Esophagus squamous epithelium (tissue), 5 donors: ENCODE measurements around the gene ASTN2. TPM values are rescaled to one million over a fixed set of nuclear protein-coding genes. Genes with fewer than 3 reads are reported as not detected.

Source experiments
- DNase-seq: peaks from one replicate; lab custom pipeline; 2025; lab: John Stamatoyannopoulos, UW
- H3K27ac ChIP-seq, 4 donors: fragments of 200-600 bp; sonication (generic); one replicate each; pipeline ENCODE4 v1.5.1; 2016 to 2019; ENCODE audit warnings: mild to moderate bottlenecking in 1 of 4
- H3K27me3 ChIP-seq, 4 donors: fragments of 200-600 bp; sonication (generic); 1 replicate in 3 of 4; 2 replicates in 1 of 4; pipeline versions ENCODE4 v1.5.1 to v1.6.0; 2017 to 2021; ENCODE audit warnings: antibody characterized with exemption in 1 of 4
- H3K36me3 ChIP-seq, 3 donors: fragments of 200-600 bp; sonication (generic); one replicate each; pipeline ENCODE4 v1.5.1; 2016 to 2019
- H3K4me1 ChIP-seq, 3 donors: fragments of 200-600 bp; sonication (generic); one replicate each; pipeline ENCODE4 v1.5.1; 2017 to 2019
- H3K4me3 ChIP-seq, 4 donors: fragments of 200-600 bp; sonication (generic); 1 replicate in 3 of 4; 2 replicates in 1 of 4; pipeline ENCODE4 v1.5.1; 2016 to 2019; ENCODE audit warnings: mild to moderate bottlenecking in 2 of 4, moderate library complexity in 1 of 4
- H3K9me3 ChIP-seq, 3 donors: fragments of 200-600 bp; sonication (generic); one replicate each; pipeline ENCODE4 v1.5.1; 2016 to 2019
- POLR2A ChIP-seq, 4 donors: fragments of 450-650 bp; IDR thresholded peaks; one replicate each; pipeline ENCODE4 v1.6.1; 2017; ENCODE audit warnings: antibody characterized with exemption in 4 of 4, mild to moderate bottlenecking in 4 of 4, moderate library complexity in 3 of 4
- WGBS, 2 donors: methylation state at CpG; one replicate each; pipeline ENCODE4 v1.1.5; 2018; 5-methylcytosine and 5-hydroxymethylcytosine counted together
- intact Hi-C: fragments of 100-400 bp; cut with DNase I; formaldehyde crosslinking; loops from one replicate; pipeline ENCODE4 v1.15.0; 2022
- total RNA-seq, 4 donors: library from RNA; depleted of rRNA; stranded (reverse); fragments of >200 nt; gene quantifications; one replicate each; pipeline ENCODE4 v1.1.0, GENCODE V29; 2016
- TF ChIP-seq, protein P1 (sequence below), 6 experiments: fragments of 450-650 bp in 4 of 6; fragments of 200-600 bp in 2 of 6; sonication (generic) in 2 of 6; IDR thresholded peaks; one replicate each; pipeline ENCODE4 v1.5.1; 2016 to 2019; ENCODE audit warnings: antibody characterized with exemption in 6 of 6, mild to moderate bottlenecking in 4 of 6, moderate library complexity in 4 of 6
- donor health status: DM: yes; HTN: yes; CAD: no.

ASTN2 gene
- total RNA-seq, 4 donors from 2014 or later: 0.13 to 1.9 (median 0.27) TPM; not detected in 1

DNA sequence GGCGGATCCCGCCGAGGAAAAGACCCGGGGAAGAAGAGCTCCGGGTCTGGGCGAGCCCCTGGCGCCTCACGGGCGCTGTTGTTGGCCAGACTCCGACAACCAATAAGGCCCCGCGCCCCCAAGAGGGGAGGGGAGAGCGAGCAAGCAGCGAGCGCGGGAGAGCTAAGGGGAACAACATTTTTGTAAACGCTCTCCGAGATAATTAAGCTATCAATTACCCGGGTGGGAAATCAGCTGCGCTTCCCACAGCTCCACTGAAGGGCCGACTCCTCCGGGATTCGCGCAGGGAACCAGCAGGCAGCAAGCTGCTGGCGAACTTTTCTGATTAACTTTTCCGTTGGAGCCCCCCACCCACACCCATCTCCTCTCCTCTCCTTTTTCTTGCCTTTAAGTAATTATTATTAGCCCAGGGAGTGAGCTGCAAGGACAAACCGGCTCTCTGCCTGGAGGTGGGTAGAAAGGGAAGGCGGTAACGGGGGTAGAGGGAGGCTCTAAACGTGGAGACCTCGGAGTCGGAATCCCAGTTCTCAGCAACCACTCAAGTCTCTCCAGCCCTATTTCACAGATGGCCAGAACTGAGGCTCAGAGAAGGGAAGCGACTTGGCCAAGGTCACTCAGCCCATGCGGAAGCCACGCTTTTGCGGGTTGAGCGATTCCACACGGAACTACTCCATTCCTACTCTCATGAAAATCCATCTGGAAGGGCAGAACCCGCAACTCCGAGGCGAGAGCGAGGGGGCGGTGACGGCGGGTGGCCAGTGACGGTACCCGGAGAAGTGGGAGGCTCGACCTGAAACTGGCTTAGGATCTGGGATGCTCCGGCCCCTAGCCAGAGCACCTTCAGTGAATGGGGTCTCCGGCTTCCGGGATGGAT, 1.3 kb downstream of the ASTN2 start:
- no peak for TF ChIP-seq POLR2A (IDR thresholded peaks at IDR 0.05)
- TF ChIP-seq, protein P1, sequence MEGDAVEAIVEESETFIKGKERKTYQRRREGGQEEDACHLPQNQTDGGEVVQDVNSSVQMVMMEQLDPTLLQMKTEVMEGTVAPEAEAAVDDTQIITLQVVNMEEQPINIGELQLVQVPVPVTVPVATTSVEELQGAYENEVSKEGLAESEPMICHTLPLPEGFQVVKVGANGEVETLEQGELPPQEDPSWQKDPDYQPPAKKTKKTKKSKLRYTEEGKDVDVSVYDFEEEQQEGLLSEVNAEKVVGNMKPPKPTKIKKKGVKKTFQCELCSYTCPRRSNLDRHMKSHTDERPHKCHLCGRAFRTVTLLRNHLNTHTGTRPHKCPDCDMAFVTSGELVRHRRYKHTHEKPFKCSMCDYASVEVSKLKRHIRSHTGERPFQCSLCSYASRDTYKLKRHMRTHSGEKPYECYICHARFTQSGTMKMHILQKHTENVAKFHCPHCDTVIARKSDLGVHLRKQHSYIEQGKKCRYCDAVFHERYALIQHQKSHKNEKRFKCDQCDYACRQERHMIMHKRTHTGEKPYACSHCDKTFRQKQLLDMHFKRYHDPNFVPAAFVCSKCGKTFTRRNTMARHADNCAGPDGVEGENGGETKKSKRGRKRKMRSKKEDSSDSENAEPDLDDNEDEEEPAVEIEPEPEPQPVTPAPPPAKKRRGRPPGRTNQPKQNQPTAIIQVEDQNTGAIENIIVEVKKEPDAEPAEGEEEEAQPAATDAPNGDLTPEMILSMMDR (IDR thresholded peaks at IDR 0.05): no peak
- peak overlapping the region in 3 of 4 donors; percentile 33 to 68 (median 49) for H3K4me3 ChIP-seq
- no peaks in the 10 kb centered on the region for H3K9me3 ChIP-seq
- intact Hi-C loops: no loop called here
- 0 to 1% methylated on average over 18 to 23 of the region's 51 CpGs for WGBS, 2 donors
- H3K36me3 ChIP-seq: no peaks in the 10 kb centered on the region
- H3K27me3 ChIP-seq: peaks cover 4 to 87% (median 5%) of the 10 kb centered on the region in 4 donors
- no peak for DNase-seq
- H3K4me1 ChIP-seq: peaks cover 7 to 28% (median 10%) of the 10 kb centered on the region in 3 donors
- no peak overlapping the region for H3K27ac ChIP-seq

DNA sequence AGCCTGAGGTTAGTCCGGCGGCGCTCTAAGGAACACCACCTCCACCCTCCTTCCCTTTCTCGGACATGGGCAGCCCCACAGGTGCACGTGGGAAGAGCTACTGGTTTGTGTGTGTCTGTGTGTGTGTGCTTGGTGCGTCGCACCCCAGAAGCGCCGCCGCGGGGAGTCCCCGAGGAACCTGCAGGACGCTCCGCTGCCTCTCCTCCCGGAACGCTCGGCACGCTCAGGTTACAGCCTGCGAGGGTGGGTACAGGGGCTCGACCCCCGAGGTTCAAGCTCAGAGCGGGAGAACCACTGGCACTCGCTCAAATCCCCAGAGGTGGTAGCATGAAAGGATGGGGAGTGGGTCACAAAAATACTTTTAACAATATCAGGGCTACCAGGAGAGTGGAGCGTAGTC, 2.0 kb downstream of the ASTN2 start:
- Histone ChIP-seq H3K27me3 (peaks cover 4 to 87% (median 5%) of the 10 kb centered on the region in 4 donors), H3K4me3 (no peak overlapping the region), H3K4me1 (peaks cover 7 to 28% (median 10%) of the 10 kb centered on the region in 3 donors), H3K27ac (no peak overlapping the region), H3K9me3 (no peaks in the 10 kb centered on the region), H3K36me3 (no peaks in the 10 kb centered on the region)
- intact Hi-C loops: no loop called here
- TF ChIP-seq, protein P1 (IDR thresholded peaks at IDR 0.05): no peak
- TF ChIP-seq POLR2A (IDR thresholded peaks at IDR 0.05): no peak
- WGBS, 2 donors: 23 to 26% methylated on average over 12 to 17 of the region's 24 CpGs
- no peak for DNase-seq

DNA sequence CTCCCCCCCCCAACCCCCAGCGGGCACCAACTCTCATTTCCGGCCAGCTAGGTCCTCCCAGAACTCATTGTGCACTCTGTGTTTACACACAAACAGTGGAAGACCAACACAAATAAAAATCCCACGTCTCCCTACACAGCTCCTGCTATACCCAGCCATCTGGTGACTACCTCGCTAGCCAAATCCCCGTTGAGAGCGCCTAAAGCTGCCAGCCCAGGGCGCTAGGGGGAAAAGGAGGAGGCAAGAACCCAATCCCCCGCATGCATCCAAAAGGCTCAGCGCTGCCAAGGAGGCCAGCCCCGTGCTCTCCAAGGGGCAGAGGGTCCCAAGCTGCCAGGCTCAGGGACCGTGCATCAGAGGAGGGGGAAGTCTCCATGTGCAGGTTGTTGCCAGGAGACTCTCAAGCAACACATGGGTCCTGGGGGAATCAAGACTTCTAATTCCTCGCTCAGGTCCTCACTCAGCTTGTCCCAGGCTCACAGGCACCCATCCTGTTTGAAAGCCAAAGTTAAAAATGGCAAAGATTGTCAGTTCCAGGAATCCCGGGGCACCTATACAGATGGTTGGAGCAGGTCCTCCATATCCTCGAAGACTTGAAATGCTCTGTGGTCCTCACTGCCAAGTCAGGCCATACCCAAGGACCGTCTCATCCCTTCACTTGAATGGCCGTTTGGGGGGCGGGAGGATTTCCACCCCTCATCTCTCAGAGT, 2.7 kb downstream of the ASTN2 start:
- intact Hi-C loops: no loop called here
- no peaks in the 10 kb centered on the region for H3K36me3 ChIP-seq
- peaks cover 4 to 80% (median 5%) of the 10 kb centered on the region in 4 donors for H3K27me3 ChIP-seq
- 14 to 41% methylated on average over 2 to 7 of the region's 17 CpGs for WGBS, 2 donors
- H3K9me3 ChIP-seq: no peaks in the 10 kb centered on the region
- no peak for DNase-seq
- no peak overlapping the region for H3K27ac ChIP-seq
- H3K4me3 ChIP-seq: no peak overlapping the region
- no peak for TF ChIP-seq POLR2A (IDR thresholded peaks at IDR 0.05)
- H3K4me1 ChIP-seq: peaks cover 7 to 28% (median 10%) of the 10 kb centered on the region in 3 donors

DNA sequence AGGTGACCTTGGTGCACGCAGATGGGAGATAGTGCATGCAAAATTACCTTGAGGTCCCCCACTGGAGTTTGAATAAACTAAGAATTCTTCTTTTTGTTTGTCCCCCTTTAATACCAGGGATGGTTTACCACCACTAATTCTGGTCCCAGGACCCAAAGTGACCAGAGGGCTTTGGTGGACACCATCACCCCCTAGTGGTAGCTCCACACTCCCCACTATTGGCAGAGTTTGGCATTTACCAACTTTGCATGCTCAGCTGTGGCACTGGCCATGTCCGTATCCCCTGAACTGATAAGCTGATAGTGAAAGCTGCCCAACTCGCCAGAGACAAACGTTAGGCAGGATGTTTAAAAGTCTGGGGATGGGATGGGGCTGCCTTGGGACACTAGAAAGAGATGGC, 3.3 kb downstream of the ASTN2 start:
- Histone ChIP-seq H3K27me3 (peaks cover 4 to 74% (median 5%) of the 10 kb centered on the region in 4 donors), H3K36me3 (no peaks in the 10 kb centered on the region), H3K4me3 (no peak overlapping the region), H3K9me3 (no peaks in the 10 kb centered on the region), H3K27ac (no peak overlapping the region), H3K4me1 (peaks cover 7 to 28% (median 10%) of the 10 kb centered on the region in 3 donors)
- TF ChIP-seq, protein P1 (IDR thresholded peaks at IDR 0.05): peak in 5 of 6 experiments; percentile 11 to 40 (median 32)
- no peak for TF ChIP-seq POLR2A (IDR thresholded peaks at IDR 0.05)
- intact Hi-C loops: no loop called here
- DNase-seq: no peak
- 18 to 39% methylated on average over 2 to 4 of the region's 4 CpGs for WGBS, 2 donors

DNA sequence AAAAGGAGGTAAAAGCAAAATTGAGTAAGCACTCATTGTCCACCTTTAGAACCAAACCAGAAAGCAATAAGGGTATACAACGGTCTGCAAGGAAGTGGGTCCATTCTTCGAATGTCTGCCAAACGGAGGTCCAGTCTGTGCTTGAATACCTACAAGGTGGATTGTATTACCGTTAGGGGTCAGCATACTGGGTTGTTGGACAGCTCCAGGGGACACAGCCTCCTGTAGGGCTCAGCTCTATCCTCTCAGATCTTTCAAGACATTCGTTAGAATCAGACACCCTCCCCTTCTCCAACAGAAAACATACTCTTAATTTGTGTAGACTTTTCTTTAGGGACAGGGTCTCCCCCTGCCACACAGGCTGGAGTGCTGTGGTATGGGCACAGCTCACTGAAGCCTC, 5.5 kb downstream of the ASTN2 start:
- Histone ChIP-seq H3K27me3 (peaks cover 4 to 52% (median 5%) of the 10 kb centered on the region in 4 donors), H3K36me3 (no peaks in the 10 kb centered on the region), H3K27ac (no peak overlapping the region), H3K4me1 (peaks cover 4 to 15% (median 10%) of the 10 kb centered on the region in 3 donors), H3K4me3 (no peak overlapping the region), H3K9me3 (no peaks in the 10 kb centered on the region)
- no peak for DNase-seq
- WGBS, 2 donors: 74 to 77% methylated on average over 5 of the region's 5 CpGs
- TF ChIP-seq, protein P1 (IDR thresholded peaks at IDR 0.05): no peak
- TF ChIP-seq POLR2A (IDR thresholded peaks at IDR 0.05): no peak
- intact Hi-C loops: no loop called here
